ENCODE data around the gene TRMT2A.

DNA sequence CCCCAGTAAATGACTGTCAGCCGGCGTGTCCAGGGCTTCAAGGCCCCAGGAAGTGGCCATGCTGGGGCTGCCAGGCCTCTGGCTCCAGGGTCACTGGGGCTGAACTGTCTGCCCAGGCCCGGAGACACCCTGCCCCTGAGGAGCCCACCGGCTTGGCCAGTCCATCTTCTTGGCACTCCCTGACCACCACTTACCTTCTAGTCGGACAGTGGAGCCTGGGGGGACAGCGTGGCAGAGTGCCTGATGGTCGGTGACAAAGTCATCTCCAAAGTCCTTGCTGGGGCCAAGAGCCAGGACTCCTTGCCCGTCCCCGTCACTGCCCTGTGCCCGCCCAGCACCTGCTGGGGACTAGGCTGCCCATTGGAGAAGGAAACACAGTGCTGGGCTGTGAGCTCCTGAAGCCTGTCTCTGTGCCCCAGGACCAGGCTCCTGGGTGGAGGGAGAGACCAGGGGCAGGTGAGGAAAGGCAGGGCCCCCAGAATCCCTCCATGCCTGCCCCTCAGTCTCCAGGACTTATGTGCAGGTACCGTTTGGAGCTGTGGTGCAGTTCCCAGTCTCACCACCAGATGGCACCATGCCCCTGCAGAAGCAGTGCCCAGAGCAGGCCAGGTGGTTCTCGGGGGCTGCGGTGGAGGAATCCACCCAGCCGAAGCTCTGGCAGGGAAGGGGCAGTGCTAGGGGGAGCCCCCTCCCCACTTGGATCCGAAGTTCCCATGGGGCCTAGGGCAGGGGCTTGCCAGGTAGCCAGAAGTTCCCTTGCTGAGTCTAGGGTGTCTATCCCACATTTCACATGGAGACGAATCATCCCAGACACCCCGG is 39.8 kb upstream of the TRMT2A start:
- peak; percentile 97 for TF ChIP-seq CTCF (IDR thresholded peaks at IDR 0.05; ENCODE audit: low read depth, low read length)
- TF ChIP-seq EZH2phosphoT487 (IDR thresholded peaks at IDR 0.05; ENCODE audit: low read depth): no peak
